IPS DF 4.7 (cell line): ENCODE data around the gene CAPN9.

Experiments used
- DNase-seq: peaks from one replicate; pipeline ENCODE4 v3.0.0-alpha.2; 2013; ENCODE audit warnings: low spot score; ENCODE audit errors: extremely low read depth

The CAPN9 gene

GRCh38 chr1:230794431-230794830 is 47.2 kb downstream of the CAPN9 start:
- DNase-seq: no peak

- no peak for DNase-seq
Measured at GRCh38 chr1:230794871-230795605, 47.9 kb downstream of the CAPN9 start.

- DNase-seq: no peak
Measured at GRCh38 chr1:230796626-230797025, 49.4 kb downstream of the CAPN9 start.

- DNase-seq: no peak
Measured at GRCh38 chr1:230797376-230797920, 50.3 kb downstream of the CAPN9 start.

- no peak for DNase-seq
Measured at GRCh38 chr1:230797942-230798365, 50.8 kb downstream of the CAPN9 start.

- DNase-seq: no peak
Measured at GRCh38 chr1:230798491-230798890, 51.3 kb downstream of the CAPN9 start.

- DNase-seq: no peak
Measured at GRCh38 chr1:230800891-230801840, 54.0 kb downstream of the CAPN9 start.

DNA sequence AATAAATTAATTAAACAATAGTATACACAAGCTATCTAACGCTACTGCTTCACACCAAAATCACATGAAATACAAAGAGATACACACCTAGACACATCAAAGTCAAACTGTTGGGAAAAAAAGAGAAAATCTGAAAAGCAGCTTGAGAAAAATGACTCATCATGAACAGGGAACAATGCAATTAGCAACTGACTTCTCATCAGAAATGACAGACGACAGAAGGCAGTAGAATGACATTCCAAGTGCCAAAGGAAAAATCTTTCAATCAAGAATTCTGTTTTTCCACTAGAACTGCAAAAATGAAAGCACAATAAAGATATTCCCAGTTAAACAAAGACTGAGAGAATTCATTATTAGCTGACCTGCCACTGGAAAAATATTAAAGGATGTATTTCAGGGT is 57.2 kb downstream of the CAPN9 start:
- DNase-seq: no peak

DNA sequence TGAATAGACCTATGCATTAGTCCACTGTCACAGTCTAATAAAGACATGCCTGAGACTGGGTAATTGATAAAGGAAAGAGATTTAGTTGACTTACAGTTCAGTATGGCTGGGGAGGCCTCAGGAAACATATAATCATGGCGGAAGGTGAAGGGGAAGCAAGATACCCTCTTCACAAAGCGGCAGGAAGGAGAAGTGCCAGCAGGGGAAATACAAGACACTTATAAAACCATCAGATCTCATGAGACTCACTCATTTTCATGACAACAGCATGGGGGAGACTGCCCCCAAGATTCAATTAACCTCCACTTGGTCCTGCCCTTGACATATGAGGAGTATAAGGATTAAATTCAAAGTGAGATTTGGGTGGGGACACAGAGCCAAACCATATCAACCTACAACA is 59.4 kb downstream of the CAPN9 start:
- DNase-seq: no peak

GRCh38 chr1:230807029-230807428 is 59.8 kb downstream of the CAPN9 start:
- no peak for DNase-seq

- DNase-seq: no peak
Measured at GRCh38 chr1:230807561-230808280, 60.5 kb downstream of the CAPN9 start.

DNA sequence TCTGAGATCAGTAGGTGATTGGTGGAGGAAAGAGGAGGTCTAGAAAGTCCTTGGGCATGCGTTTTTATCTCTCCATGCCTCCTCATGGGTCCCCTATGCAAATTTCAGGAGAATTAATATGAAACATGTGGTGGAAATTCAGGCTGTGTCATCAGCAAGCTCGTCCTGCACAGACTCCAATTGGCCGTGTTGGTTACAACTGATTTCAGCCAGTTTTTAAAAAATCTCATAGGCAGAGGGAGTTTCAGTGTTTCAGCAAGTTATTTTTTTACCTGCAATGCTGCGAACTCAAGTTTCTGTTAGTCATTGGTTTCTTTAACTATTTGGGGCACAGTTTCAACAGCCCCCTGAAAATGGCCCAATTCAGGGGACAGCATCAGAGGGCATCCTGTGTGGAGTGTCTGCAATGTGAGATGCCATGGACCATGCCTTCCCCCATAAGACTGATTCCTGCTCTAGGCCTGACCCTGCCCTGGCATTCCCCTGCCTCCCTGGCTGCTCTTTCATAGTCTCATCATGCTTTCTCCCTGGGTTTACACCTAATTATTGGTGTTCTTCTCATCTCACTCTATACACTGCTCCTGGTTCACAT is 61.2 kb downstream of the CAPN9 start:
- no peak for DNase-seq

- no peak for DNase-seq
Measured at GRCh38 chr1:230809256-230809990, 62.2 kb downstream of the CAPN9 start.

- DNase-seq: no peak
Measured at GRCh38 chr1:230812568-230812967, 65.4 kb downstream of the CAPN9 start.

DNA sequence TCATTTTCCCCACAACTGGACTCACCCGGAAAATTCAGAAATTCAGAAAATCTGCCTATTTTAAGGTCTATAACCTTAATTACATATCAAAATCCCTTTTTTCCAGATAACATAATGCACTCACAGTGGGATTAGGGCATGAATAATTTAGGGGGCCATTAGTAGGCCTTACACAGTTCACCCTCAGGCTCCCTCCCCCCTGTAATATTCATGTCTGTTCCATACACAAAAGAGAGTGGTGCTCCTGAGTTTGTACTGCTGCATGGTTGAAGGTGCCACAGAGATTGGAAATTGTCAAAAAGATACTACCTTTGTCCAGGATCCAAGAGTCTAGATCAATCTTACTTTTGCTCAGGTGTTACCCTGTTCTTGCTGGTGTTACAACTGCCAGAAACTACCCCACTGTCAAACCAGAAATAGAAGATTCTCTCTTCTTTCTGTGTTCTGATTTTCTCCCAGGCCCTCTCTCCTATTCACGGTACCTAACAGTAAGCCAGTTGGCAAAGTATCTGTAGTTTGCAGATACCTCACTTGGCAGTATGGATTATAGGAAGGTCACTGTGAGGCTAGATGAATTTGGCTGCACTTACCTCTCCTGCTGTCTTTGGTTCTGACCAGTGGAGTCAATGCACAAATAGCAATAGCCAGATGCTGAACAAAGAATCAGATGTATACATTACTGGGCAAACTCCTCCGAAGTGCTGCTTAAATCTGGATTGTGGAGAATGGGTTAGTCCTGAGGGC is 67.9 kb downstream of the CAPN9 start:
- no peak for DNase-seq

- no peak for DNase-seq
Measured at GRCh38 chr1:230816018-230816417, 68.8 kb downstream of the CAPN9 start.

GRCh38 chr1:230818367-230818766 is 71.2 kb downstream of the CAPN9 start:
- DNase-seq: no peak

DNA sequence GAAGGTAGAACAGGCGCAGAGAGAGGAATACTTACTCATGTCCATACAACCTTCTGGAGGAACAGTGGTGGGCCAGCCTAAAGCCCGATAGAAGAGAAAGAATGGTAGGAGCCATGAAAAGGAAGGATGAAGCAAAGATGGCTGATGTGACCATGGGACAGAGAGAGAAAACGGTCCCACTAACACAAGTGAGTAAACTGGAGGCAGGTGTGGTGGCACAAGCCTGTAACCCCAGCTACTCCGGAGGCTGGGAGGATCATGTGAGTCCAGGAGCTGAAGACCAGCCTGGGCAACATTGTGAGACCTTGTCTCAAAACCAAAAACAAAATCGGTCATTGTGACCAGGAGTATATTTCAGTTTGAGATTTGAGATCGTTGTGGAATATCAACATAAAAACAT is 71.7 kb downstream of the CAPN9 start:
- DNase-seq: no peak

GRCh38 chr1:230819976-230820375 is 72.8 kb downstream of the CAPN9 start:
- DNase-seq: no peak

GRCh38 chr1:230820568-230820967 is 73.4 kb downstream of the CAPN9 start:
- DNase-seq: no peak
